ENCODE measurements around the gene SLC1A3. TPM values are rescaled to one million over a fixed set of nuclear protein-coding genes. Genes with fewer than 3 reads are reported as not detected.
"Not testable (repeated sequence)": the region's sequence is repeated elsewhere in the genome, so short reads cannot be mapped to it uniquely, and the experiment has no call there.

Gene SLC1A3
- total RNA-seq, 1 donor from 2014 or later: 1.3 TPM

DNA sequence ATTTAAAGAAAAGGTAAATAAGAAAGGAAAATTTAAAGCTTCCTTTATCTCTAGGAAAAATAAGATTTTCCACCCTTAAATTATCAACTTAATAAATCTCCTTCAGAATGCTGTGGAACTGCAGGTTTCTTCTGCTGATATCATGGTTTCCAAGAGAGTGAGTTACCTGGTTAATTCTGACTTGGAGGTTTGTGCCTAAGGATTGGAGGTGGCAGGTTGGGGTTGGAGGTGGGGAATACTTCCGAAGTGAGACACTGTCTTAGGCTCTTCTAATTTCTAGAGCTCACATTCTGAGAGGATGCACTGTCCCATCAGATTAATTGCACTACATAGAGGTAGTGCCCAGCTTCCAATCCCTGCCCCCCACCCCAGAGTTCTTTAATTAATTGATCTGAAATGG is 31.1 kb downstream of the SLC1A3 start:
- no peak for DNase-seq (ENCODE audit: low read depth)
- TF ChIP-seq, protein P1, sequence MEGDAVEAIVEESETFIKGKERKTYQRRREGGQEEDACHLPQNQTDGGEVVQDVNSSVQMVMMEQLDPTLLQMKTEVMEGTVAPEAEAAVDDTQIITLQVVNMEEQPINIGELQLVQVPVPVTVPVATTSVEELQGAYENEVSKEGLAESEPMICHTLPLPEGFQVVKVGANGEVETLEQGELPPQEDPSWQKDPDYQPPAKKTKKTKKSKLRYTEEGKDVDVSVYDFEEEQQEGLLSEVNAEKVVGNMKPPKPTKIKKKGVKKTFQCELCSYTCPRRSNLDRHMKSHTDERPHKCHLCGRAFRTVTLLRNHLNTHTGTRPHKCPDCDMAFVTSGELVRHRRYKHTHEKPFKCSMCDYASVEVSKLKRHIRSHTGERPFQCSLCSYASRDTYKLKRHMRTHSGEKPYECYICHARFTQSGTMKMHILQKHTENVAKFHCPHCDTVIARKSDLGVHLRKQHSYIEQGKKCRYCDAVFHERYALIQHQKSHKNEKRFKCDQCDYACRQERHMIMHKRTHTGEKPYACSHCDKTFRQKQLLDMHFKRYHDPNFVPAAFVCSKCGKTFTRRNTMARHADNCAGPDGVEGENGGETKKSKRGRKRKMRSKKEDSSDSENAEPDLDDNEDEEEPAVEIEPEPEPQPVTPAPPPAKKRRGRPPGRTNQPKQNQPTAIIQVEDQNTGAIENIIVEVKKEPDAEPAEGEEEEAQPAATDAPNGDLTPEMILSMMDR (conservative IDR thresholded peaks at IDR 0.05; ENCODE audit: low read depth, low read length): no peak
- no peak overlapping the region for H3K4me3 ChIP-seq (ENCODE audit: low read depth, low read length)

DNA sequence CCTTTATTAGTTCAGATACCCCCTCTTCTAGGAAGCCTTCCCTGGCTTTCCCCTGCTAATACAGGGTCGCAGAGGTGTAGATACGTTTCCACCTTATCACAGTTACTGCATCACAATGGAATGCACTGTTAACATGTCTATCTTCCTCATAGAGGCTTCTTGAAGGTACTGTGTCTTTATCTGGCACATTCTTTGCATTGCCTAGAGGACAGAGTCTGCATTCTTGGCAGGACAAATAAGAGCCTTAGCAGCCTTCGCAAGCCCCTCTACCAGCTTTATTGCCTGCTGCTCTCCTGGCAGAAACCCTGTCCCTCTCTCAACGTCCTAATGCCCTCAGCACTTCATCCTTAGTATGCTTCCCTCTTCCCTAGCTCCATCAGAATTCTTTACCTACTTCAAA is 31.6 kb downstream of the SLC1A3 start:
- no peak for DNase-seq (ENCODE audit: low read depth)
- TF ChIP-seq, protein P1 (conservative IDR thresholded peaks at IDR 0.05; ENCODE audit: low read depth, low read length): no peak
- no peak overlapping the region for H3K4me3 ChIP-seq (ENCODE audit: low read depth, low read length)

DNA sequence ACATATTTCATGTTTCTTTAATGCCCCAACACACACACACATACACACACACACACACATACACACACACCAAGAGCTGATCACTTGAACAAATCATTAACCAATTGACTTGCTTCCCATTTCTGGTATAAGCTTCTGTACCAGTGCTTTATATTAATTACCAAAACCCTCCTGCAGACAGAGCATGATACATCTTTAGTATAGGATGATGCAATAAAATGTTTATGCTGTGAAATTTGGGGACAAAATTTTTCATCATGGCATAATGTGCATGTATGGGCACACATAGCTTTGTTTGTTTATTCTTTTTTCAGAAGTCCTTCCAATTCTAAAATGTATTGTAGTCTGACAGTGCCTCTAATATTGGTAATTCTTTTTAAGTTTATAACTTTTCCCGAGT is 34.5 kb downstream of the SLC1A3 start:
- TF ChIP-seq, protein P1 (conservative IDR thresholded peaks at IDR 0.05; ENCODE audit: low read depth, low read length): no peak
- H3K4me3 ChIP-seq (ENCODE audit: low read depth, low read length): no peak overlapping the region
- no peak for DNase-seq (ENCODE audit: low read depth)

DNA sequence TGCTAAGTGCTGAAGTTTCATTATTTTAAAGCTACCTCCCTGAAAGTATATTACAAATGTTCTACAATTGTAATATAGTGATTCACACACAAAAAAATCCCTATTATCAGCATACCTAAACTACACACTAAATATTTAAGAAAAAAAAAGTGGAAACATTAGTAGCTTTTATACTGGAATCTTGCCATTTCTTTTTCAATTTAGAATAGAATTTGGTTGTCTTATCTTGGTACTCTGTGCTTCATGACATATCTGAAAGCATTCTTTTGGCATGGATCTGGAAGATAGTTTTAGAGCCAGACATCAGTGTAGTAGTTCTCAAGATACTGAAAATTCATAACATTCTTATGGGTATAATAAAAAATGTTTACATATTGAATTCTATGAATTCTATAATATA is 35.0 kb downstream of the SLC1A3 start:
- TF ChIP-seq, protein P1 (conservative IDR thresholded peaks at IDR 0.05; ENCODE audit: low read depth, low read length): no peak
- DNase-seq (ENCODE audit: low read depth): no peak
- no peak overlapping the region for H3K4me3 ChIP-seq (ENCODE audit: low read depth, low read length)

DNA sequence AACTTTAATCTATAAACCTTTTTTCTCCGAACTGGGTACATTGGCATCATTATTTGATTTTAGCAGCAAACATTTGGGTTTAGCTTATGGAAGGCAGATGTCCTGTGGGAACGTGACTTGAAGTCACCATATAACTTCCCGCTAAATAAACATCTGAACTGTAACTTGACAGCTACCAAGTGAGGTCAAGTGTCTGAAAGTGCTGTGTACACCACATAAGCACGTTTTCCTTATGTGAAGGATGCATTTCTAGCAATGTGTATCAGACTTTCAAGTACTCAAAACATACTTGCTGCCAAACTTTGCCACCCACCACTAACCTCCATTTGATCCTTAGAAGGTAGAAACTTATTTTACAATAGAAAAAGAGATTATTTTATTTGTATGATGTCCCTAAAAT is 35.7 kb downstream of the SLC1A3 start:
- no peak overlapping the region for H3K4me3 ChIP-seq (ENCODE audit: low read depth, low read length)
- DNase-seq (ENCODE audit: low read depth): no peak
- TF ChIP-seq, protein P1 (conservative IDR thresholded peaks at IDR 0.05; ENCODE audit: low read depth, low read length): no peak

DNA sequence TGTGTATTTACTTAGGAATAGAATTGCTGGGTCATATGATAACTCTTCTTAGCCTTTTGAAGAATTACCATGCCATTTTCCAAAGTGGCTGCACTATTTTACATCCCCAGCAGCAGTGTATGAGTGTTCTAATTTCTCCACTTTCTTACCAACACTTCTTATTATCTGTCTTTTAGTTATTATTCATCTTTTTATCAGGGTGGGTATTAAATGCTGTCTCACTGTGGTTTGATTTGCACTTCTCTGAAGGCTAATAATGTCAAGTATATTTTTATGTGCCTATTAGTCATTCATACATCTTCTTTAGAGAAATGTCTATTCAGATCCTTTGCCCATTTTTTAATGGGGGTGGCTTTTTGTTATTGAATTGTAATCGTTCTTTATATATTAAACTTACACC is 36.8 kb downstream of the SLC1A3 start:
- DNase-seq (ENCODE audit: low read depth): no peak
- no peak overlapping the region for H3K4me3 ChIP-seq (ENCODE audit: low read depth, low read length)
- TF ChIP-seq, protein P1 (conservative IDR thresholded peaks at IDR 0.05; ENCODE audit: low read depth, low read length): no peak

DNA sequence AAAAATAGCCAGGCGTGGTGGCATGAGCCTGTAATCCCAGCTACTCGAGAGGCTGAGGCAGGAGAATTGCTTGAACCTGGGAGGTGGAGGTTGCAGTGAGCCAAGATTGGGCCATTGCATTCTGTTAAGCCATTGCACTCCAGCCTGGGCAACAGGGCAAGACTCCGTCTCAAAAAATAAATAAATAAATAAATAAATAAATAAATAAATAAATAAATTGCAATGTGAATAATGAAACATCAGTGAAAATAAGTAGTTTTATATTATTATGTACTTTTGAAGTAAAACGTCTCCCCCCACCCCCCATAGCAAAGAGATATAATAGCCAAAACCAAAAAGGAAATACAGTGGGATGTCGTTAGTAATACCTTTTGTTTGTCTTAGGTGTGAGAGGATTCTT is 37.4 kb downstream of the SLC1A3 start:
- not testable (repeated sequence) for DNase-seq (ENCODE audit: low read depth); H3K4me3 ChIP-seq (ENCODE audit: low read depth, low read length)

DNA sequence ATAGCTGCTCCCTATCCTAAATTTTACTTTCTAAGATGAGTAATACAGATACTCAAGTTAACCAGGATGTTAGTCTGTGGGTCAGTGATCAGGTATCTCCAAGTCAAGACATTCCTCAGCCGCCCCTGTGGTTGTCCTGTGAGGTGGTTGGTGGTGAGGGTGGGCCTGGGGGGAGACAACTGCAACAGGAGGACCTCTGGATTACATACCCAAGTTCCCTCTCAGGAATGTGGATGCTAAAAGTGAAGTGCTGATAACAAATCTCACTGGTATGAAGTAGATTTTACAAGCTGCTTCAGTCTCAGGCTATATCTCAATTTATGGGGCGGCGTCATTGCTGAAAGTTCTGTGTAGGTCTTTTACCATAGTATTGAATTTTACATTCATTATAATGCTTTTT is 38.3 kb downstream of the SLC1A3 start:
- DNase-seq (ENCODE audit: low read depth): no peak
- TF ChIP-seq, protein P1 (conservative IDR thresholded peaks at IDR 0.05; ENCODE audit: low read depth, low read length): no peak
- H3K4me3 ChIP-seq (ENCODE audit: low read depth, low read length): no peak overlapping the region
